Measurements from ENCODE around the gene MZF1.
"Not testable (repeated sequence)": the region's sequence is repeated elsewhere in the genome, so short reads cannot be mapped to it uniquely, and the experiment has no call there.

Gene MZF1

GRCh38 chr19:58543826-58544590 is 29.1 kb downstream of the MZF1 start, which contains the start of gene TRIM28:
Gene TRIM28, plus strand, starts transcription at chr19:58544064. Its CDS starts 694 bp downstream, at chr19:58544758.
- peaks cover 9% of the 10 kb centered on the region for H3K4me1 ChIP-seq (ENCODE audit: insufficient read depth, low read length)
- H3K27ac ChIP-seq (ENCODE audit: low read length), result peak within 1 kb of the TSS; percentile 68
- peak within 1 kb of the TSS; percentile 96 for H3K9ac ChIP-seq (ENCODE audit: low read depth, low read length)
- peak within 1 kb of the TSS; percentile 98 for H3K4me3 ChIP-seq (ENCODE audit: low read length)
- H3K9me3 ChIP-seq (ENCODE audit: insufficient read depth, low read depth, low read length), result no peaks in the 10 kb centered on the region
- peaks cover 41% of the 10 kb centered on the region for H3K36me3 ChIP-seq (ENCODE audit: insufficient read depth, low read depth, low read length)
- H3K27me3 ChIP-seq (ENCODE audit: insufficient read depth, low read length), result peaks cover 33% of the 10 kb centered on the region

- not testable (repeated sequence) for H3K27ac ChIP-seq (ENCODE audit: low read length); H3K4me1 ChIP-seq (ENCODE audit: insufficient read depth, low read length); H3K4me3 ChIP-seq (ENCODE audit: low read length); H3K9me3 ChIP-seq (ENCODE audit: insufficient read depth, low read depth, low read length)
- Histone ChIP-seq H3K36me3 (ENCODE audit: insufficient read depth, low read depth, low read length) (peaks cover 29% of the 10 kb centered on the region), H3K9ac (ENCODE audit: low read depth, low read length) (0 out of 2 replicates have a peak overlapping the region, but pooled peaks have one; percentile 96), H3K27me3 (ENCODE audit: insufficient read depth, low read length) (peaks cover 34% of the 10 kb centered on the region)
Observed at GRCh38 chr19:58542641-58543372, 30.3 kb downstream of the MZF1 start.

GRCh38 chr19:58539169-58539559 is 34.0 kb downstream of the MZF1 start:
- peak overlapping the region; percentile 89 for H3K27ac ChIP-seq (ENCODE audit: low read length)
- H3K9ac ChIP-seq (ENCODE audit: low read depth, low read length), result peak overlapping the region; percentile 85; the same call in 1 of the 2 replicates
- not testable (repeated sequence) for H3K4me1 ChIP-seq (ENCODE audit: insufficient read depth, low read length); H3K36me3 ChIP-seq (ENCODE audit: insufficient read depth, low read depth, low read length); H3K9me3 ChIP-seq (ENCODE audit: insufficient read depth, low read depth, low read length)
- peaks cover 34% of the 10 kb centered on the region for H3K27me3 ChIP-seq (ENCODE audit: insufficient read depth, low read length)
- peak overlapping the region; percentile 69; the same call in 1 of the 2 replicates for H3K4me3 ChIP-seq (ENCODE audit: low read length)

- H3K27me3 ChIP-seq (ENCODE audit: insufficient read depth, low read length), result peaks cover 39% of the 10 kb centered on the region
- H3K27ac ChIP-seq (ENCODE audit: low read length), result peak overlapping the region; percentile 89
- H3K4me1 ChIP-seq (ENCODE audit: insufficient read depth, low read length), result no peaks in the 10 kb centered on the region; the same call in 1 of the 2 replicates
- H3K9me3 ChIP-seq (ENCODE audit: insufficient read depth, low read depth, low read length), result no peaks in the 10 kb centered on the region
- H3K9ac ChIP-seq (ENCODE audit: low read depth, low read length), result peak overlapping the region; percentile 85
- peak overlapping the region; percentile 69 for H3K4me3 ChIP-seq (ENCODE audit: low read length)
- no peaks in the 10 kb centered on the region for H3K36me3 ChIP-seq (ENCODE audit: insufficient read depth, low read depth, low read length)
Observed at GRCh38 chr19:58538257-58539168, 34.6 kb downstream of the MZF1 start.

GRCh38 chr19:58536852-58537798 is 36.0 kb downstream of the MZF1 start:
- H3K27ac ChIP-seq (ENCODE audit: low read length), result no peak overlapping the region
- peaks cover 32% of the 10 kb centered on the region for H3K27me3 ChIP-seq (ENCODE audit: insufficient read depth, low read length)
- H3K9me3 ChIP-seq (ENCODE audit: insufficient read depth, low read depth, low read length), result no peaks in the 10 kb centered on the region
- peak overlapping the region; percentile 85; the same call in 1 of the 2 replicates for H3K9ac ChIP-seq (ENCODE audit: low read depth, low read length)
- H3K4me1 ChIP-seq (ENCODE audit: insufficient read depth, low read length), result no peaks in the 10 kb centered on the region; the same call in 1 of the 2 replicates
- no peaks in the 10 kb centered on the region for H3K36me3 ChIP-seq (ENCODE audit: insufficient read depth, low read depth, low read length)
- peak overlapping the region; percentile 69; the same call in 1 of the 2 replicates for H3K4me3 ChIP-seq (ENCODE audit: low read length)

- H3K27me3 ChIP-seq (ENCODE audit: insufficient read depth, low read length), result peaks cover 28% of the 10 kb centered on the region
- H3K9me3 ChIP-seq (ENCODE audit: insufficient read depth, low read depth, low read length), result no peaks in the 10 kb centered on the region
- no peak overlapping the region for H3K9ac ChIP-seq (ENCODE audit: low read depth, low read length)
- H3K4me3 ChIP-seq (ENCODE audit: low read length), result no peak overlapping the region
- H3K27ac ChIP-seq (ENCODE audit: low read length), result no peak overlapping the region
- no peaks in the 10 kb centered on the region; the same call in 1 of the 2 replicates for H3K4me1 ChIP-seq (ENCODE audit: insufficient read depth, low read length)
- H3K36me3 ChIP-seq (ENCODE audit: insufficient read depth, low read depth, low read length), result no peaks in the 10 kb centered on the region
Observed at GRCh38 chr19:58535857-58536256, 37.3 kb downstream of the MZF1 start.

GRCh38 chr19:58531034-58531840 is 41.9 kb downstream of the MZF1 start:
- peaks cover 12% of the 10 kb centered on the region for H3K27me3 ChIP-seq (ENCODE audit: insufficient read depth, low read length)

GRCh38 chr19:58529405-58529804 is 43.7 kb downstream of the MZF1 start:
- no peaks in the 10 kb centered on the region for H3K36me3 ChIP-seq (ENCODE audit: insufficient read depth, low read depth, low read length)
- no peaks in the 10 kb centered on the region for H3K4me1 ChIP-seq (ENCODE audit: insufficient read depth, low read length)
- H3K9ac ChIP-seq (ENCODE audit: low read depth, low read length), result no peak overlapping the region
- peaks cover 12% of the 10 kb centered on the region for H3K27me3 ChIP-seq (ENCODE audit: insufficient read depth, low read length)
- no peak overlapping the region for H3K27ac ChIP-seq (ENCODE audit: low read length)
- H3K4me3 ChIP-seq (ENCODE audit: low read length), result no peak overlapping the region
- no peaks in the 10 kb centered on the region for H3K9me3 ChIP-seq (ENCODE audit: insufficient read depth, low read depth, low read length)

More at GRCh38 chr19:58531034-58531840, 41.9 kb downstream of the MZF1 start:
- H3K9ac ChIP-seq (ENCODE audit: low read depth, low read length), result no peak overlapping the region
- no peaks in the 10 kb centered on the region for H3K9me3 ChIP-seq (ENCODE audit: insufficient read depth, low read depth, low read length)
- no peaks in the 10 kb centered on the region for H3K4me1 ChIP-seq (ENCODE audit: insufficient read depth, low read length)
- no peak overlapping the region for H3K4me3 ChIP-seq (ENCODE audit: low read length)
- no peak overlapping the region for H3K27ac ChIP-seq (ENCODE audit: low read length)
- H3K36me3 ChIP-seq (ENCODE audit: insufficient read depth, low read depth, low read length), result no peaks in the 10 kb centered on the region

- Histone ChIP-seq H3K27ac (ENCODE audit: low read length) (no peak overlapping the region), H3K9ac (ENCODE audit: low read depth, low read length) (no peak overlapping the region), H3K36me3 (ENCODE audit: insufficient read depth, low read depth, low read length) (no peaks in the 10 kb centered on the region), H3K27me3 (ENCODE audit: insufficient read depth, low read length) (no peaks in the 10 kb centered on the region), H3K4me3 (ENCODE audit: low read length) (no peak overlapping the region), H3K9me3 (ENCODE audit: insufficient read depth, low read depth, low read length) (no peaks in the 10 kb centered on the region), H3K4me1 (ENCODE audit: insufficient read depth, low read length) (peaks cover 14% of the 10 kb centered on the region; the same call in 1 of the 2 replicates)
Observed at GRCh38 chr19:58522709-58523108, 50.4 kb downstream of the MZF1 start.

GRCh38 chr19:58521651-58522050 is 51.5 kb downstream of the MZF1 start:
- Histone ChIP-seq H3K4me1 (ENCODE audit: insufficient read depth, low read length) (peaks cover 14% of the 10 kb centered on the region; the same call in 1 of the 2 replicates), H3K9me3 (ENCODE audit: insufficient read depth, low read depth, low read length) (no peaks in the 10 kb centered on the region), H3K27ac (ENCODE audit: low read length) (no peak overlapping the region), H3K4me3 (ENCODE audit: low read length) (no peak overlapping the region), H3K27me3 (ENCODE audit: insufficient read depth, low read length) (no peaks in the 10 kb centered on the region), H3K9ac (ENCODE audit: low read depth, low read length) (peak overlapping the region; percentile 21; the same call in 1 of the 2 replicates), H3K36me3 (ENCODE audit: insufficient read depth, low read depth, low read length) (peaks cover 3% of the 10 kb centered on the region; the same call in 1 of the 2 replicates)

All from iPS-20b (cell line).